Spleen (tissue), 11 donors: Measurements from ENCODE around the gene MRPL4. TPM values are rescaled to one million over a fixed set of nuclear protein-coding genes. Genes with fewer than 3 reads are reported as not detected.
A peak's percentile ranks its signal among the peaks of the same experiment; 100 is the strongest.

Source experiments
- DNase-seq: peaks from one replicate; pipeline ENCODE4 v3.0.0-alpha.2; 2020
- H3K27ac ChIP-seq, 8 donors: fragments of 200-600 bp; sonication (generic) in 7 of 8; 1 replicate in 4 of 8; 2 replicates in 4 of 8; pipeline versions ENCODE4 v1.5.0 to v1.8.0; 2016 to 2021; ENCODE audit warnings: inconsistent platforms in 4 of 8, mild to moderate bottlenecking in 4 of 8, moderate library complexity in 1 of 8
- H3K27me3 ChIP-seq, 7 donors: fragments of 200-600 bp; sonication (generic) in 6 of 7; replicated peaks in 1 of 7; 1 replicate in 4 of 7; 2 replicates in 3 of 7; pipeline versions ENCODE4 v1.5.0 to v1.8.0; 2016 to 2021; ENCODE audit warnings: inconsistent platforms in 3 of 7, mild to moderate bottlenecking in 1 of 7
- H3K36me3 ChIP-seq, 6 donors: fragments of 200-600 bp; sonication (generic) in 5 of 6; 1 replicate in 4 of 6; 2 replicates in 2 of 6; pipeline versions ENCODE4 v1.5.0 to v1.8.0; 2016 to 2021; ENCODE audit warnings: inconsistent platforms in 2 of 6
- H3K4me1 ChIP-seq, 6 donors: fragments of 200-600 bp; sonication (generic) in 5 of 6; 1 replicate in 3 of 6; 2 replicates in 3 of 6; pipeline versions ENCODE4 v1.5.0 to v1.8.0; 2016 to 2021; ENCODE audit warnings: inconsistent platforms in 3 of 6
- H3K4me3 ChIP-seq, 8 donors: fragments of 200-600 bp; sonication (generic) in 7 of 8; 1 replicate in 4 of 8; 2 replicates in 4 of 8; pipeline versions ENCODE4 v1.5.0 to v1.8.0; 2016 to 2021; ENCODE audit warnings: inconsistent platforms in 4 of 8, mild to moderate bottlenecking in 4 of 8, moderate library complexity in 2 of 8
- H3K9me3 ChIP-seq, 8 donors: fragments of 200-600 bp; sonication (generic) in 7 of 8; 1 replicate in 4 of 8; 2 replicates in 4 of 8; pipeline versions ENCODE4 v1.5.0 to v1.8.0; 2016 to 2021; ENCODE audit warnings: inconsistent platforms in 4 of 8
- POLR2A ChIP-seq, 3 donors: fragments of 450-650 bp; IDR thresholded peaks; one replicate each; pipeline ENCODE4 v1.5.1; 2017; ENCODE audit warnings: antibody characterized with exemption in 3 of 3, mild to moderate bottlenecking in 1 of 3
- POLR2AphosphoS5 ChIP-seq, 3 donors: sonication (generic); formaldehyde crosslinking; IDR thresholded peaks; one replicate each; pipeline ENCODE4 v1.5.1; 2017; ENCODE audit warnings: antibody characterized with exemption in 3 of 3
- WGBS, 5 donors: extraction: QIAGEN DNeasy Blood & Tissue Kit in 3 of 5; methylation state at CpG; one replicate each; pipeline versions ENCODE4 v1.1.5 to v1.1.7; 2013 to 2018; 5-methylcytosine and 5-hydroxymethylcytosine counted together
- intact Hi-C: fragments of 100-400 bp; cut with DNase I; formaldehyde crosslinking; loops from one replicate; pipeline ENCODE4 v1.15.0; 2023; ENCODE audit warnings: low total_unique reads
- polyA plus RNA-seq, 3 donors: library from polyadenylated mRNA; stranded (reverse); fragments of 200-250 nt; gene quantifications; one replicate each; pipeline ENCODE4 v1.2.1, GENCODE V29; 2013
- total RNA-seq, 7 donors: library from RNA; depleted of rRNA in 3 of 7; stranded (reverse); fragments of >200 nt in 3 of 7; fragmentation: NEBNext Ultra II Directional in 4 of 7; extraction: Animal tissue kit (Norgen Biotek cat#: 25700) in 4 of 7; gene quantifications; one replicate each; pipeline versions ENCODE4 v1.1.0 to v1.2.1, GENCODE V29; 2016 to 2021
- TF ChIP-seq, protein P1 (sequence below), 11 experiments: fragments of 200-600 bp in 7 of 11; fragments of 450-650 bp in 4 of 11; sonication (generic) in 4 of 11; IDR thresholded peaks in 8 of 11; conservative IDR thresholded peaks in 3 of 11; 1 replicate in 7 of 11; 2 replicates in 4 of 11; pipeline versions ENCODE4 v1.4.0 to v1.8.0; 2016 to 2021; ENCODE audit warnings: antibody characterized with exemption in 11 of 11, inconsistent platforms in 4 of 11, mild to moderate bottlenecking in 1 of 11
- donor health status: healthy with polysubstance abuse.
- donor health status: DM: no; HTN: no; CAD: no; lungs with moderate emphysema.
- donor health status: DM: no; HTN: no; CAD: no.
- donor health status: Bipolar disorder and iron deficiency.
- donor health status: healthy.
- donor health status: DM: no; HTN: no; CAD: no.
- donor health status: DM: yes; HTN: yes; CAD: no.

MRPL4 gene
- total and polyA plus RNA-seq, 10 donors = 31.5 to 60.5 (median 39.0) TPM

DNA sequence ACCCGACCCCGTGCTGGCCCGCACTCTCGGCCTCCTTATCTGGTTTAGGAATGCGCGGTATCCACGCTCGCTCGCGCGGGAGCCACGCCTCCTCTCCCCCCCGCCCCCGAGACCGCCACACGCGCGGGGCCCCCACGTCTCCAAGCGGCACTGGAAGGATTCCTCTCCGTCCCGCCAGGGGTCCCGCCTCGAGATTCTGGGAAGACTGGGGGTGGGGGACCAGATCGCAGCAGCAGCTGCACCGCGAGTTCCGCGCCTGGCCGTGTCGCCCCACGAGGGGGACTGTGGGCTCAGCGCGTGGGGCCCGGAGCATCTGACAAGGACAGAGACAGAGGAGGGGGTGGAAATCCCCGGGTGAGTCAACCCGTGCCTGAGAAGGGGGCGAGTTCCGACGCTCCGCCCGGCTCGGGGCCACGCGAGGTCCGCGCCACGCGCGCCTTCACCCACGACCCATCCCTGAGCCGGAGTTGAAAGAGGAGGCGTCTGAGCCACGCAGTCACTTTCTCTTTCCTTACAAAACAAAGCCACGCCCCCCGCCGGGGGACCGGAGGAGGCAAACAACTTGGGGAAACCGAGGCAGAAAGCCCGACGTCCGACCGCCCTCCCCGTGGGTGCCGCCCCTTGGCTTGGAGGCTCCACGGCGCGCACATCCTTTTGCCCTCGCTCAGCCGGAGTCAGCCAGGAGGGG, 21.7 kb upstream of the MRPL4 start:
- DNase-seq = peak; percentile 83

DNA sequence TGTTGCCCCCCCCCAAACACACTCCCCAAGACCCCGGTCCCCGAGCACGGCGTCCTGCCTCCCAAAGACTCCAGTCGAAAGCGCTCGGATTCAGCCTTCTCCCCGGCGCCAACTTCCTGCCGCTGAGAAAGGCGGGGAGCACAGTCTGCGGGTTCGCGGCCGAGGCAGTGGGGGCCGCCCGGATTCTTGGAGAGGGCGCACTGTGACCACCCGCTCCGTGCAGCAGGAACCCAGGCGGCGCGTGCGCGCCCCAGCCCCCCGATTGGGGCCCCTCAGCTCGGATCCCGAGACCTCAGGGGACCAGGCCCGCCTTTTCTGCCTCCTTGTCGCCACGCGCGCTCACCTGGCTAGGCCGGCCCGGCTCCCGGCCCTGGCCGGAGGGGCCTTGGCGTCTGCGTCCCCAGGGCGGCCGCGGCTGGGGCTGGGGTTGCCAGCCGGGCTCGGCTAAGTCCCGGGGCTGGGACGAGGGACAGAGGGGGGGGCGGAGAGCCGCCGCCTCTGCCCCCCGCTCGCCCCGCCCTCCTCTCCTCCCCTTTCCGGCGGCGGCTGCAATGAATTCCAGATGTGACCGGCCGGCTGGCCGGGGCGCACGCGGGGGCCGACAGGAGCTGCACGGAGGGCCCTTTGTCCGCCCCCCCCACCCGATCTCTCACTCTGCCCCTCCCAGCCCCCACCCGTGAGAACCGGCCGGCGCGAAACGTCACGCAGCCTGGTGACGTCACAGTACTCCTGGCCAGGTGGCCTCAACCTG, 21.0 kb upstream of the MRPL4 start, which contains the start of gene S1PR2:
S1PR2 (minus strand) TSS at position 471 of the 751 bp plus-strand sequence. CDS start 6,426 bp downstream, outside the sequence.
- Histone ChIP-seq H3K27ac (peak within 1 kb of the TSS; percentile 70 to 89 (median 84)), H3K27me3 (peaks cover 0 to 18% (median 0%) of the 10 kb centered on the region in 7 donors), H3K9me3 (no peaks in the 10 kb centered on the region), H3K4me3 (peak within 1 kb of the TSS; percentile 74 to 94 (median 84)), H3K4me1 (peaks cover 17 to 62% (median 36%) of the 10 kb centered on the region in 6 donors), H3K36me3 (no peaks in the 10 kb centered on the region)
- WGBS, 5 donors = 0 to 1% (median 1%) methylated on average over 22 to 73 of the region's 73 CpGs
- TF ChIP-seq POLR2A (IDR thresholded peaks at IDR 0.05) = no peak
- TF ChIP-seq, protein P1, sequence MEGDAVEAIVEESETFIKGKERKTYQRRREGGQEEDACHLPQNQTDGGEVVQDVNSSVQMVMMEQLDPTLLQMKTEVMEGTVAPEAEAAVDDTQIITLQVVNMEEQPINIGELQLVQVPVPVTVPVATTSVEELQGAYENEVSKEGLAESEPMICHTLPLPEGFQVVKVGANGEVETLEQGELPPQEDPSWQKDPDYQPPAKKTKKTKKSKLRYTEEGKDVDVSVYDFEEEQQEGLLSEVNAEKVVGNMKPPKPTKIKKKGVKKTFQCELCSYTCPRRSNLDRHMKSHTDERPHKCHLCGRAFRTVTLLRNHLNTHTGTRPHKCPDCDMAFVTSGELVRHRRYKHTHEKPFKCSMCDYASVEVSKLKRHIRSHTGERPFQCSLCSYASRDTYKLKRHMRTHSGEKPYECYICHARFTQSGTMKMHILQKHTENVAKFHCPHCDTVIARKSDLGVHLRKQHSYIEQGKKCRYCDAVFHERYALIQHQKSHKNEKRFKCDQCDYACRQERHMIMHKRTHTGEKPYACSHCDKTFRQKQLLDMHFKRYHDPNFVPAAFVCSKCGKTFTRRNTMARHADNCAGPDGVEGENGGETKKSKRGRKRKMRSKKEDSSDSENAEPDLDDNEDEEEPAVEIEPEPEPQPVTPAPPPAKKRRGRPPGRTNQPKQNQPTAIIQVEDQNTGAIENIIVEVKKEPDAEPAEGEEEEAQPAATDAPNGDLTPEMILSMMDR (IDR thresholded peaks at IDR 0.05 in 8 of 11, conservative IDR thresholded peaks at IDR 0.05 in 3 of 11) = no peak
- peak in 2 of 3 donors; percentile 50 to 52 for TF ChIP-seq POLR2AphosphoS5 (IDR thresholded peaks at IDR 0.05)
- intact Hi-C loops = no loop called here
- peak; percentile 90 for DNase-seq

More for the DNA sequence above, 21.7 kb upstream of the MRPL4 start:
- peak in 1 of 3 donors; percentile 4 for TF ChIP-seq POLR2AphosphoS5 (IDR thresholded peaks at IDR 0.05)
- TF ChIP-seq, protein P1 (IDR thresholded peaks at IDR 0.05 in 8 of 11, conservative IDR thresholded peaks at IDR 0.05 in 3 of 11) = no peak
- peaks cover 0 to 18% (median 0%) of the 10 kb centered on the region in 7 donors for H3K27me3 ChIP-seq
- H3K4me1 ChIP-seq = peaks cover 10 to 55% (median 29%) of the 10 kb centered on the region in 6 donors
- no peaks in the 10 kb centered on the region for H3K9me3 ChIP-seq
- 0 to 1% (median 1%) methylated on average over 31 to 70 of the region's 70 CpGs for WGBS, 5 donors
- H3K4me3 ChIP-seq = peak overlapping the region; percentile 74 to 94 (median 84)
- peak overlapping the region; percentile 70 to 89 (median 84) for H3K27ac ChIP-seq
- intact Hi-C loops = no loop called here
- no peaks in the 10 kb centered on the region for H3K36me3 ChIP-seq

DNA sequence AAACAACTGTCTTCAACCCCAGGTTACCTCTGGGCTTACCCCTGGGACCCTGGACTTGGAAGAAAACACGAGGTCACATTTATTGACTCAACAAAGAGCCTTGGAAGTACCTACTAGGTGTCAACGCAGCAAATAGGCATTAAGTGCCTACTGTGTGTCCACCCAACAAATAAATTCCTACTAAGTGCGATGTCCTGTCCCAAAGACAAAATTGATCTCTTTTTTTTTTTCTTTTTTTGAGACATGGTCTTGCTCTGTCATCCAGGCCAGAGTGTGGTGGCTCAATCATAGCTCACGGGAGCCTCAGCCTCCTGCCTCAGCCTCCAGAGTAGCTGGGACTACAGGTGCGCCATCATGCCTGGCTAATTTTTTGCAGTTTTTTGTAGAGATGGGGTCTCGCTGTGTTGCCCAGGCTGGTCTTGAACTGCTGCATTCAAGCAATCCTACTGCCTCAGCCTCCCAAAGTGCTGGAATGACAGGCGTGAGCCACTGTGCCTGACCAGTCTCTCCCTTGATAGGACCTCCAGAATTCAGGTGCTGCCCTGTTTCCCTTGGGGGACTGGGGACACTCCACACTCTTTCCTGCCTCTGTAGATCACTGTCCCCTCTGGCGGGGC, 20.3 kb upstream of the MRPL4 start:
- no peak for TF ChIP-seq POLR2A (IDR thresholded peaks at IDR 0.05)
- TF ChIP-seq, protein P1 (IDR thresholded peaks at IDR 0.05 in 8 of 11, conservative IDR thresholded peaks at IDR 0.05 in 3 of 11) = no peak
- TF ChIP-seq POLR2AphosphoS5 (IDR thresholded peaks at IDR 0.05) = no peak
- Histone ChIP-seq H3K27ac (peak overlapping the region in 7 of 8 donors; percentile 76 to 89 (median 85)), H3K9me3 (no peaks in the 10 kb centered on the region)

More for the DNA sequence above, 20.3 kb upstream of the MRPL4 start:
- intact Hi-C loops = no loop called here
- H3K4me1 ChIP-seq = peaks cover 20 to 69% (median 42%) of the 10 kb centered on the region in 6 donors
- WGBS, 5 donors = 74 to 84% (median 77%) methylated on average over 8 of the region's 8 CpGs
- DNase-seq = no peak
- peak overlapping the region; percentile 74 to 94 (median 84) for H3K4me3 ChIP-seq
- H3K36me3 ChIP-seq = no peaks in the 10 kb centered on the region
- H3K27me3 ChIP-seq = peaks cover 0 to 18% (median 0%) of the 10 kb centered on the region in 7 donors
